Measurements from ENCODE around the gene GPANK1.

GPANK1 gene

GRCh38 chr6:31620586-31621319 lies 44.0 kb downstream of the GPANK1 start, which contains the start of gene PRRC2A:
Gene PRRC2A, plus strand, starts transcription at chr6:31620715. Its CDS starts 2,075 bp downstream, at chr6:31622790.
- no peak for TF ChIP-seq CTCF (IDR thresholded peaks at IDR 0.05; ENCODE audit: low read depth, low read length)
- no peak for DNase-seq (ENCODE audit: low read depth in 2 of 2)
- peak within 1 kb of the TSS; percentile 90 to 92 for H3K4me3 ChIP-seq (replicated peaks in 1 of 2; ENCODE audit: low read depth in 2 of 2, low read length in 2 of 2)

- H3K4me3 ChIP-seq (replicated peaks in 1 of 2; ENCODE audit: low read depth in 2 of 2, low read length in 2 of 2), result peak overlapping the region; percentile 61 to 72
- peak; percentile 100 for DNase-seq (ENCODE audit: low read depth in 2 of 2)
- no peak for TF ChIP-seq CTCF (IDR thresholded peaks at IDR 0.05; ENCODE audit: low read depth, low read length)
Observed at GRCh38 chr6:31619805-31620585, 44.8 kb downstream of the GPANK1 start.

- no peak overlapping the region for H3K4me3 ChIP-seq (replicated peaks in 1 of 2; ENCODE audit: low read depth in 2 of 2, low read length in 2 of 2)
- TF ChIP-seq CTCF (IDR thresholded peaks at IDR 0.05; ENCODE audit: low read depth, low read length), result no peak
- no peak for DNase-seq (ENCODE audit: low read depth in 2 of 2)
Observed at GRCh38 chr6:31617010-31617409, 47.8 kb downstream of the GPANK1 start.

- no peak overlapping the region for H3K4me3 ChIP-seq (replicated peaks in 1 of 2; ENCODE audit: low read depth in 2 of 2, low read length in 2 of 2)
- TF ChIP-seq CTCF (IDR thresholded peaks at IDR 0.05; ENCODE audit: low read depth, low read length), result no peak
- no peak for DNase-seq (ENCODE audit: low read depth in 2 of 2)
Observed at GRCh38 chr6:31615748-31616147, 49.0 kb downstream of the GPANK1 start.

GRCh38 chr6:31614684-31615578 lies 49.9 kb downstream of the GPANK1 start, which contains the start of gene AIF1:
Gene AIF1, plus strand, starts transcription at chr6:31615234. Its CDS starts 96 bp downstream, at chr6:31615330.
- no peak within 1 kb of the TSS for H3K4me3 ChIP-seq (replicated peaks in 1 of 2; ENCODE audit: low read depth in 2 of 2, low read length in 2 of 2)
- no peak for DNase-seq (ENCODE audit: low read depth in 2 of 2)
- TF ChIP-seq CTCF (IDR thresholded peaks at IDR 0.05; ENCODE audit: low read depth, low read length), result no peak

GRCh38 chr6:31614075-31614619 lies 50.6 kb downstream of the GPANK1 start:
- no peak for TF ChIP-seq CTCF (IDR thresholded peaks at IDR 0.05; ENCODE audit: low read depth, low read length)
- no peak overlapping the region for H3K4me3 ChIP-seq (replicated peaks in 1 of 2; ENCODE audit: low read depth in 2 of 2, low read length in 2 of 2)
- DNase-seq (ENCODE audit: low read depth in 2 of 2), result no peak
